Measurements from ENCODE around the gene MTHFR.

The MTHFR gene

DNA sequence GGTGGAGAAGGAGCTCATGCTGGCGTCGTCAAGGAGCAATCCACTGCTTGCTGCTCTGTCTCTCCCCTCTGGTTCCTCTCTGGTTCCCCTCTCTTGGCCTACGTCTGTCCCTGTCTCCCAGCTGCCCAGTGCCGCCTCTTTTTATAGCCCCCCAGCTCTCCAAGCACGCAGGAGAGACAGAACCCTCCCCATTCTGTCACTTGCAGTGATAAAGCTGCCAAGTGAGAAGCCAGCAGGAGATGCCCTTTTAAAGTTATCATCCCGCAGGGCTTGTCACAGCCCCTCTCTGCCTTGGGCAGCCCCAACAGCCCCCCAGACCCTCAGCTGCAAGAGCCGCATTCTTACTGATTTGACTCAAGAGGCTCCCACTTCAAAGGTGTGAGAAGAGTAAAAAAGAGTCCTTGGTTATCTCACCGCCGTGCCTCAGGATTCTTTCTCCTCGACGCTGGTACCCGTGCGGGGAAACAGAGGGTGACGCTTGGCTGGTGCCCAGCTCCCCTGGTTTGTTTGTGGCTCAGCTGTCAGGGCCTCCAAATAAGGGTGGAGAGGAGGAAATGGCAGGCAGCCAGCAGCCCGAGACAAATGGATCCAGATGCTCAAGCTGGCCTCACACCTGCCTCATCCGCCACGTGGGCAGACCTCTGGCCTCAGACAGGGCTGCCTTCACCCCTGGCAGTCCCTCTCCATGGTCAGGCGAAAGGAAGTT is 42.1 kb upstream of the MTHFR start, which contains the start of gene NPPA:
NPPA (minus strand) TSS at position 117 of the 706 bp plus-strand sequence; CDS start at position 18, 99 bp downstream.
- DNase-seq (ENCODE audit: low read depth in 2 of 2): peak; percentile 11 to 15
- TF ChIP-seq, protein P1, sequence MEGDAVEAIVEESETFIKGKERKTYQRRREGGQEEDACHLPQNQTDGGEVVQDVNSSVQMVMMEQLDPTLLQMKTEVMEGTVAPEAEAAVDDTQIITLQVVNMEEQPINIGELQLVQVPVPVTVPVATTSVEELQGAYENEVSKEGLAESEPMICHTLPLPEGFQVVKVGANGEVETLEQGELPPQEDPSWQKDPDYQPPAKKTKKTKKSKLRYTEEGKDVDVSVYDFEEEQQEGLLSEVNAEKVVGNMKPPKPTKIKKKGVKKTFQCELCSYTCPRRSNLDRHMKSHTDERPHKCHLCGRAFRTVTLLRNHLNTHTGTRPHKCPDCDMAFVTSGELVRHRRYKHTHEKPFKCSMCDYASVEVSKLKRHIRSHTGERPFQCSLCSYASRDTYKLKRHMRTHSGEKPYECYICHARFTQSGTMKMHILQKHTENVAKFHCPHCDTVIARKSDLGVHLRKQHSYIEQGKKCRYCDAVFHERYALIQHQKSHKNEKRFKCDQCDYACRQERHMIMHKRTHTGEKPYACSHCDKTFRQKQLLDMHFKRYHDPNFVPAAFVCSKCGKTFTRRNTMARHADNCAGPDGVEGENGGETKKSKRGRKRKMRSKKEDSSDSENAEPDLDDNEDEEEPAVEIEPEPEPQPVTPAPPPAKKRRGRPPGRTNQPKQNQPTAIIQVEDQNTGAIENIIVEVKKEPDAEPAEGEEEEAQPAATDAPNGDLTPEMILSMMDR (IDR thresholded peaks at IDR 0.05; ENCODE audit: low read depth, low read length): no peak

DNA sequence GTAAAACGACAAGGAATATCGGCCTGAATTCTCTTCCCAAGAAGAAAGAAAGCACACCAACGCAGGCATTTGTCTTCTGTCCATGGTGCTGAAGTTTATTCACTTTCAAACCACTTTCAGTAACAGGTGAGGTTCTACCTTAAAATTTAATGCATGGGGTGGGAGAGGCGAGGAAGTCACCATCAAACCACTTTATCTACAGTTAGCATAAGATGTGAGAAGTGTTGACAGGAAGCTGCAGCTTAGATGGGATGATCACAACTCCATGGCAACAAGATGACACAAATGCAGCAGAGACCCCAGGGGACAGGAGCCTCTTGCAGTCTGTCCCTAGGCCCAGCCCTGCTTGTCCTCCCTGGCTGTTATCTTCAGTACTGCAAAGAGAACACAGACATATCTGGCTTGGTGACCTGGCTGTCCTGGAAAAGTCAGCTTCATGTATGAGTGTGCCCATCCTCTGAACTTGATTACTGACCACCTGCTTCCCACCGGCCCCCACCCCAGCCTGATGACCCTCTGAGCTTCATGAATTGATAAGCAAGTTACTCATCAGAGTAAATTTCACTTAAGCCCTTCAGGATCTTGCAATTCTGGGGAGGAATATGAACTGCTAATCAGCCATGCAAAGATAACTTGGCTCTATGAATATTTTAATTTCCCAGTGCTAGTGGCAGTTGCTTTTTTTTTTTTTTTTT is 40.0 kb upstream of the MTHFR start:
- DNase-seq (ENCODE audit: low read depth in 2 of 2): peak; percentile 38 to 40
- H3K4me3 ChIP-seq (replicated peaks in 1 of 2; ENCODE audit: low read depth in 2 of 2, low read length in 2 of 2): no peak overlapping the region
- TF ChIP-seq, protein P1 (IDR thresholded peaks at IDR 0.05; ENCODE audit: low read depth, low read length): no peak

More for the DNA sequence above, 42.1 kb upstream of the MTHFR start, which contains the start of gene NPPA:
- no peak within 1 kb of the TSS for H3K4me3 ChIP-seq (replicated peaks in 1 of 2; ENCODE audit: low read depth in 2 of 2, low read length in 2 of 2)

DNA sequence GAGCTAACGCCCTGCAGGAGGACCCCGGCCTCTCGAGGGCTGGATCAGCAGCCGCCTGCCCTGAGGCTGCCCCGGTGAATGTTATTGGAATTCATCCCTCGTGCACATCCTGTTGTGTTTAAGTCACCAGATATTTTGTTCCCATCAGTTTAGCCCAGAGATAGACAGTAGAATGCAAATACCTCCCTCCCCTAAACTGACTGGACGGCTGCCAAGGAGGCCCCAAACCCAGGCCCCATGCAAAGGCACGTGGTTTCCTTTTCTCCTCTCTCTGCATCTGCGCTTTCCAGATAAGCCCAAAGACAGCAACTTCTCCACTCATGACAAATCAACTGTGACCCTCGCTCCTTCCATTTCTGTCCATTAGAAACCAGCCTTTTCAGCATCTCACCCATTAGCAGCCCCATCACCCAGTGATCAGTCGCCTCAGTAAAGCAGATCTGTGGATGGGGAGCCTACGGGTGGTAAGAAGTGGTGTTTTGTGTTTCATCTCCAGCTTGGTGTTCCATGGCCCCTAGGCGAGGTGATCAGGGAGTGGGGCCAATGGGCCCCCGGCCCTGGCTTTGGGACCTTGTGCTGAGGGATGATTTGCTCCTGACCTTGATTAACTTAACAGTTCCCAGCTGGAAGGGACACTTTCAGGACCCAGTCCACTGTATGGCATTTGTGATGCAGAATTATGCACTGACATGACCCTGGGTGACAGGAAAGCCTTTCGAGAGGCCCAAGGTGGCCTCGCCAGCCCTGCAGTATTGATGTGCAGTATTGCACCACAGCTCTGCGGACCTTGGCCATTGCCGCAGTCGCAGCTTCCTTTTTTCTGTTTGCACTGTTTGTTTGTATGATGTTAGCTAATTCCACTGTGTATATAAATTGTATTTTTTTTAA is 36.6 kb upstream of the MTHFR start:
- H3K4me3 ChIP-seq (replicated peaks in 1 of 2; ENCODE audit: low read depth in 2 of 2, low read length in 2 of 2): no peak overlapping the region
- DNase-seq (ENCODE audit: low read depth in 2 of 2): peak in 1 of 2 donors; percentile 92

DNA sequence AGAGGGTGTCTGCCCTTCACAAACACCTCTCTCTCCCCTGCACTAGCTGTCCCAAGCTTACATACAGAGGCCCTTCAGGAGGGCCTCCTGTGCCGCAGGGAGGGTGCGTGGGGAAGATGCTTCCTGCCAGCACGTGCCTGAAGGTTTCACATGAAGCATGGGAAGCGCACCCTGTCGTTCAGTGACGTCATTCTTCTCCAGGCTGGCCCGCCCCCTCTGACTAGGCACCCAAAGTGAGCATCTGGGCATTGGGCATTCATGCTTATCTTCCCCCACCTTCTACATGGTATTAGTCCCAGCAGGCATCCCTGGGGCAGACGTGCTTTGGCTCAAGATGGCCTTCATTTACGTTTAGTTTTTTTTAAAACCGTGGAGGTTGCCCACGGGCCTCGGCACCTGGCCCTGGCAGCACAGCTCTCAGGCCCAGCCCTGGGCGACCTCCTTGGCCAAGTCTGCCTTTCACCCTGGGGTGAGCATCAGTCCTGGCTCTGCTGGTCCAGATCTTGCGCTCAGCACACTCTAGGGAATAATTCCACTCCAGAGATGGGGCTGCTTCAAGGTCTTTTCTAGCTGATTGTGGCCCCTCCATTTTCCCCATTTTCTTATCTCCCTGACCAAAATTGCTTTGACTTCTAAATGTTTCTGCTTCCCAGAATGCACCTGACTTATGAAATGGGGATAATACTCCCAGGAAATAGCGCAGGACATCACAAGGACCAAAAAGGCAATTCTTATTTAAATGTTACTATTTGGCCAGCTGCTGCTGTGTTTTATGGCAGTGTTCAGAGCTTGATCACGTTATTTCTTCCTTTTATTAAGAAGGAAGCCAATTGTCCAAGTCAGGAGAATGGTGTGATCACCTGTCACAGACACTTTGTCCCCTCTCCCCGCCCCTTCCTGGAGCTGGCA is 35.7 kb upstream of the MTHFR start:
- no peak for DNase-seq (ENCODE audit: low read depth in 2 of 2)
- H3K4me3 ChIP-seq (replicated peaks in 1 of 2; ENCODE audit: low read depth in 2 of 2, low read length in 2 of 2): no peak overlapping the region
- TF ChIP-seq, protein P1 (IDR thresholded peaks at IDR 0.05; ENCODE audit: low read depth, low read length): no peak

More for the DNA sequence above, 36.6 kb upstream of the MTHFR start:
- TF ChIP-seq, protein P1 (IDR thresholded peaks at IDR 0.05; ENCODE audit: low read depth, low read length): no peak

DNA sequence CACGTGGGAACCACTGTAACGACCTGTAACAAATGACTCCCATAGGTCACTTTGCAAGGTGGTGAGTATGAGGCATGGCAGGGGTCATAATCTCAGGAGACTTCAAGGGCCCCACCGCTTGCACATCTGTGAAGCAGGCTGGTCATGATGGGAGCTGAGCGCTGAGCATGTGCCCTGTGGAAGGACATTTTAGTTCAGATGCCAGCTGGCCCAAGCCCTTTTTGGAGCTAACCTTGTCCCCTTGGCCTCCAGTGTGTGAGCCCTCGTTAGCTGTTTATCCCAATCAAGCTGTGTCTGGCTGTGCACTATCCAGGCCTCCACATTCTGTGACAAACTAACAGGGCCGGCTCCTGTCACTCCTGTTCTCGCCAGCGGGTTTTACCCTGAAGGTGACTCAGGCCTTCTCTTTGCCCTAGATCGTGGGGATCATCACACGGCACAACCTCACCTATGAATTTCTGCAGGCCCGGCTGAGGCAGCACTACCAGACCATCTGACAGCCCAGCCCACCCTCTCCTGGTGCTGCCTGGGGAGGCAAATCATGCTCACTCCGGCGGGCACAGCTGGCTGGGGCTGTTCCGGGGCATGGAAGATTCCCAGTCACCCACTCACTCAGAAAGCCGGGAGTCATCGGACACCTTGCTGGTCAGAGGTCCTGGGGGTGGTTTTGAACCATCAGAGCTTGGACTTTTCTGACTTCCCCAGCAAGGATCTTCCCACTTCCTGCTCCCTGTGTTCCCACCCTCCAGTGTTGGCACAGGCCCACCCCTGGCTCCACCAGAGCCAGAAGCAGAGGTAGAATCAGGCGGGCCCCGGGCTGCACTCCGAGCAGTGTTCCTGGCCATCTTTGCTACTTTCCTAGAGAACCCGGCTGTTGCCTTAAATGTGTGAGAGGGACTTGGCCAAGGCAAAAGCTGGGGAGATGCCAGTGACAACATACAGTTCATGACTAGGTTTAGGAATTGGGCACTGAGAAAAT is 34.3 kb upstream of the MTHFR start:
- no peak overlapping the region for H3K4me3 ChIP-seq (replicated peaks in 1 of 2; ENCODE audit: low read depth in 2 of 2, low read length in 2 of 2)
- TF ChIP-seq, protein P1 (IDR thresholded peaks at IDR 0.05; ENCODE audit: low read depth, low read length): no peak
- DNase-seq (ENCODE audit: low read depth in 2 of 2): peak in 1 of 2 donors; percentile 13
